GM12878 (cell line): ENCODE results near the gene TRPM1. TPM values are rescaled to one million over a fixed set of nuclear protein-coding genes. Genes with fewer than 3 reads are reported as not detected.

Experiments used
- ATAC-seq: fragments of 200-7000 bp; cut with Tn5 transposase; 3 replicates; pipeline ENCODE4 v1.9.1; 2020; ENCODE audit warnings: mild to moderate bottlenecking, moderate library complexity
- BruUV-seq: library from RNA; stranded (reverse); fragments of 400-500 nt; replicated peaks from 2 replicates; lab custom pipeline; 2021; lab: Mats Ljungman, UMichigan
- CTCF ChIA-PET: fragments of 300-600 bp; sonication (Branson Sonifier 250); formaldehyde crosslinking; extraction: SDS; loops from one replicate; lab custom pipeline; 2021; ENCODE audit warnings: inconsistent platforms; lab: Yijun Ruan, JAX
- POLR2A ChIA-PET: fragments of 350-600 bp; formaldehyde crosslinking; extraction: SDS; loops from one replicate; lab custom pipeline; 2021; ENCODE audit warnings: inconsistent platforms; lab: Charles Lee
- RAD21 ChIA-PET: fragments of 300-600 bp; sonication (Branson Sonifier 250); formaldehyde crosslinking; loops from one replicate; lab custom pipeline; 2023; ENCODE audit warnings: antibody characterized with exemption; ENCODE audit not compliant: unreplicated experiment; lab: Charles Lee
- SMC1A ChIA-PET: fragments of 300-600 bp; sonication (Branson Sonifier 250); formaldehyde crosslinking; loops from one replicate; lab custom pipeline; 2023; ENCODE audit not compliant: unreplicated experiment, uncharacterized antibody; lab: Charles Lee
- DNase-seq: peaks from one replicate; pipeline ENCODE4 v3.0.0-alpha.2; 2011; ENCODE audit warnings: low read depth, low spot score
- FAIRE-seq: peaks from 3 replicates; lab custom pipeline; 2011; peaks lifted over from hg19 to GRCh38; lab: Jason Lieb, UNC
- H2AFZ ChIP-seq: 2 replicates; pipeline ENCODE4 v1.6.0; 2011; ENCODE audit warnings: low read depth, low read length, control low read depth; ENCODE audit not compliant: control insufficient read depth
- H3K27ac ChIP-seq: 2 replicates; pipeline ENCODE4 v1.5.1; 2011; ENCODE audit warnings: control low read depth; ENCODE audit not compliant: control insufficient read depth, insufficient read depth
- H3K27me3 ChIP-seq, 2 experiments: replicated peaks in 1 of 2; 2 replicates each; pipeline versions ENCODE4 v1.6.0 to v1.6.1; 2011; ENCODE audit warnings: low read length in 1 of 2; ENCODE audit not compliant: control insufficient read depth in 2 of 2, insufficient read depth in 2 of 2
- H3K36me3 ChIP-seq, 2 experiments: 2 replicates each; pipeline ENCODE4 v1.5.1; 2011; ENCODE audit warnings: low read length in 1 of 2; ENCODE audit not compliant: control insufficient read depth in 2 of 2, insufficient read depth in 2 of 2
- H3K4me1 ChIP-seq: 2 replicates; pipeline ENCODE4 v1.6.1; 2011; ENCODE audit warnings: mild to moderate bottlenecking, low read length, moderate library complexity, mixed read lengths; ENCODE audit not compliant: control insufficient read depth, insufficient read depth
- H3K4me2 ChIP-seq: 2 replicates; pipeline ENCODE4 v1.6.0; 2011; ENCODE audit warnings: control low read depth; ENCODE audit not compliant: control insufficient read depth, insufficient read depth
- H3K4me3 ChIP-seq: fragments of 200-600 bp; sonication (generic); 2 replicates; pipeline ENCODE4 v1.5.1; 2016
- H3K79me2 ChIP-seq: 2 replicates; pipeline ENCODE4 v1.6.0; 2011; ENCODE audit warnings: low read length; ENCODE audit not compliant: control insufficient read depth, insufficient read depth
- H3K9ac ChIP-seq: 2 replicates; pipeline ENCODE4 v1.8.0; 2011; ENCODE audit warnings: low read length, control low read depth, mixed read lengths; ENCODE audit not compliant: control insufficient read depth, insufficient read depth
- H3K9me3 ChIP-seq: replicated peaks from 3 replicates; pipeline ENCODE4 v1.5.1; 2011; ENCODE audit warnings: mild to moderate bottlenecking, low read length; ENCODE audit not compliant: control insufficient read depth, insufficient read depth
- H4K20me1 ChIP-seq: 2 replicates; pipeline ENCODE4 v1.6.0; 2011; ENCODE audit not compliant: control insufficient read depth, insufficient read depth
- ATF7 ChIP-seq: fragments of 450-650 bp; IDR thresholded peaks from 2 replicates; pipeline ENCODE4 v1.6.1; 2016; ENCODE audit warnings: low read depth, mild to moderate bottlenecking
- BACH1 ChIP-seq: fragments of 450-650 bp; IDR thresholded peaks from 2 replicates; pipeline ENCODE4 v1.6.1; 2017; ENCODE audit warnings: mild to moderate bottlenecking, borderline replicate concordance
- FOXK2 ChIP-seq: fragments of 450-650 bp; IDR thresholded peaks from 2 replicates; pipeline ENCODE4 v1.6.1; 2017; ENCODE audit warnings: mild to moderate bottlenecking, moderate library complexity
- NFYB ChIP-seq: IDR thresholded peaks from 2 replicates; pipeline ENCODE4 v1.6.1; 2011; ENCODE audit warnings: low read depth, mild to moderate bottlenecking, low read length, improper control_type of control experiment, moderate library complexity; ENCODE audit not compliant: insufficient read depth
- NR2C2 ChIP-seq: IDR thresholded peaks from 2 replicates; pipeline ENCODE4 v1.6.1; 2011; ENCODE audit warnings: borderline replicate concordance, low read depth; ENCODE audit not compliant: control insufficient read depth, insufficient read length
- NRF1 ChIP-seq: conservative IDR thresholded peaks from 2 replicates; pipeline ENCODE4 v1.6.1; 2011; ENCODE audit warnings: mild to moderate bottlenecking, low read depth, low read length, improper control_type of control experiment
- PML ChIP-seq: IDR thresholded peaks from 2 replicates; pipeline ENCODE4 v1.6.1; 2012; ENCODE audit warnings: low read length, inconsistent platforms
- POLR2A ChIP-seq: IDR thresholded peaks from 2 replicates; pipeline ENCODE4 v1.6.1; 2011; ENCODE audit warnings: low read depth, mild to moderate bottlenecking, low read length
- RFX5 ChIP-seq: IDR thresholded peaks from 2 replicates; pipeline ENCODE4 v1.6.1; 2011; ENCODE audit warnings: low read depth, low read length, improper control_type of control experiment
- SMAD1 ChIP-seq: fragments of 450-650 bp; IDR thresholded peaks from 2 replicates; pipeline ENCODE4 v1.6.1; 2018; ENCODE audit warnings: mild to moderate bottlenecking, low read depth; ENCODE audit not compliant: partially characterized antibody
- ZBED1 ChIP-seq: IDR thresholded peaks from 2 replicates; pipeline ENCODE4 v1.6.1; 2016; ENCODE audit warnings: borderline replicate concordance
- ZNF24 ChIP-seq: fragments of 450-650 bp; IDR thresholded peaks from 2 replicates; pipeline ENCODE4 v1.6.1; 2017; ENCODE audit warnings: antibody characterized with exemption, mild to moderate bottlenecking
- WGBS: methylation state at CpG from one replicate; pipeline ENCODE4 v1.1.6; 2016; ENCODE audit warnings: low lambda C conversion rate; ENCODE audit not compliant: insufficient replicate concordance, insufficient coverage; ENCODE audit errors: missing lambda C conversion rate; 5-methylcytosine and 5-hydroxymethylcytosine counted together
- in situ Hi-C: fragments of 300-500 bp; cut with MboI; formaldehyde crosslinking; loops from 9 replicates; pipeline ENCODE4 v1.14.3; 2018; ENCODE audit warnings: mixed read lengths
- intact Hi-C: fragments of 100-400 bp; cut with micrococcal nuclease; formaldehyde crosslinking; loops from one replicate; pipeline ENCODE4 v1.14.2; 2022; ENCODE audit not compliant: unreplicated experiment
- polyA plus RNA-seq, 11 experiments: library from polyadenylated mRNA; depleted of rRNA in 4 of 11; unstranded in 6 of 11; stranded (reverse) in 5 of 11; fragments of >200 nt; fragmentation: Nextera tagmentation in 4 of 11; fragmentation: Illumina TruSeq in 1 of 11; extraction: Ambion mirVana in 4 of 11; extraction: Trizol in 1 of 11; gene quantifications; 1 replicate in 1 of 11; 2 replicates in 10 of 11; pipeline versions ENCODE4 v1.2.1 to v1.2.3, GENCODE V29; 2011 to 2016; ENCODE audit warnings: inconsistent platforms in 2 of 11, missing spikeins in 2 of 11, low read depth in 1 of 11
- total RNA-seq, 4 experiments: library from RNA; depleted of rRNA in 3 of 4; stranded (reverse); fragments of >200 nt in 3 of 4; fragmentation: Illumina TruSeq in 1 of 4; extraction: Trizol in 1 of 4; gene quantifications; 2 replicates each; pipeline versions ENCODE4 v1.2.1 to v1.2.3, GENCODE V29; 2013 to 2021
- TF ChIP-seq, protein P1 (sequence below): fragments of 450-650 bp; conservative IDR thresholded peaks from 2 replicates; pipeline ENCODE4 v1.6.1; 2017; ENCODE audit warnings: mild to moderate bottlenecking, moderate library complexity
- TF ChIP-seq, protein P2 (sequence below): IDR thresholded peaks from 2 replicates; pipeline ENCODE4 v1.6.1; 2012; ENCODE audit warnings: low read depth, low read length, improper control_type of control experiment
- TF ChIP-seq, protein P3 (sequence below): fragments of 450-650 bp; IDR thresholded peaks from 2 replicates; pipeline ENCODE4 v1.6.1; 2017; ENCODE audit warnings: mild to moderate bottlenecking, low read depth, inconsistent platforms; ENCODE audit not compliant: poor library complexity, severe bottlenecking

TRPM1 gene
- total and polyA plus RNA-seq, 10 of the 15 experiments (the other 5 are each of a cell fraction or from before 2014, with no cell fraction given), result 0.01 to 0.10 (median 0.05) TPM; not detected in 4

DNA sequence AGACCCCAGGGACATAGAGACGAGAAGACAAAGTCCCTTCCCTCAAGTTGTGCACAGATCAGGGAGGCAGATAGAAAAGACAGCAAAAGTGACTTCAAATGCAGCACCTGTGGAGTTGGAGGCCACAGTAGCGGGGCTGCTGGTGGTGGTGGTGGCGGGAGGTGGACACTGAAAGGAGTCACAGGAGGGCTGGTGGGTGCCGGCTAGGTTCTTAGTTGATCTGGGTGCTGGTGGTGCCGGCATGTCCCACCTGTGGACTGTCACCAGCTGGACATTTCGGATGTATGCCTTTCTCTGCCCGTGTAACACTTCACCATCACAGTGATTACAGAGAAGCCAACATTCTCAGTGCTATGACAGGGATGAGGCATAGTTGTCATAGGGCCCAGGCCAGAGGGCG, 60.9 kb downstream of the TRPM1 start:
- ChIA-PET SMC1A (interaction anchor here (0.8 kb wide), 1 partner anchor 14 kb away, joined by 3 read pairs; no protein-coding TSS in a partner anchor), POLR2A (no interaction called here), RAD21 (no interaction called here), CTCF (interaction anchor here (1.4 kb wide), 1 partner anchor 11 kb away, joined by 6 read pairs; no protein-coding TSS in a partner anchor)
- Histone ChIP-seq H2AFZ (no peak overlapping the region), H3K4me1 (no peaks in the 10 kb centered on the region), H4K20me1 (no peaks in the 10 kb centered on the region; the same call in 1 of the 2 replicates), H3K4me2 (no peak overlapping the region), H3K27ac (no peak overlapping the region), H3K9ac (no peak overlapping the region), H3K27me3 (no peaks in the 10 kb centered on the region), H3K9me3 (no peaks in the 10 kb centered on the region), H3K4me3 (no peak overlapping the region), H3K36me3 (no peaks in the 10 kb centered on the region), H3K79me2 (no peaks in the 10 kb centered on the region)
- BruUV-seq, result no TSS peak
- in situ Hi-C loops, result no loop called here
- DNase-seq, result no peak
- FAIRE-seq, result no peak
- no peak for TF ChIP-seq BACH1
- TF ChIP-seq NR2C2, result no peak
- TF ChIP-seq ATF7, result no peak
- no peak for TF ChIP-seq PML
- TF ChIP-seq, protein P1, sequence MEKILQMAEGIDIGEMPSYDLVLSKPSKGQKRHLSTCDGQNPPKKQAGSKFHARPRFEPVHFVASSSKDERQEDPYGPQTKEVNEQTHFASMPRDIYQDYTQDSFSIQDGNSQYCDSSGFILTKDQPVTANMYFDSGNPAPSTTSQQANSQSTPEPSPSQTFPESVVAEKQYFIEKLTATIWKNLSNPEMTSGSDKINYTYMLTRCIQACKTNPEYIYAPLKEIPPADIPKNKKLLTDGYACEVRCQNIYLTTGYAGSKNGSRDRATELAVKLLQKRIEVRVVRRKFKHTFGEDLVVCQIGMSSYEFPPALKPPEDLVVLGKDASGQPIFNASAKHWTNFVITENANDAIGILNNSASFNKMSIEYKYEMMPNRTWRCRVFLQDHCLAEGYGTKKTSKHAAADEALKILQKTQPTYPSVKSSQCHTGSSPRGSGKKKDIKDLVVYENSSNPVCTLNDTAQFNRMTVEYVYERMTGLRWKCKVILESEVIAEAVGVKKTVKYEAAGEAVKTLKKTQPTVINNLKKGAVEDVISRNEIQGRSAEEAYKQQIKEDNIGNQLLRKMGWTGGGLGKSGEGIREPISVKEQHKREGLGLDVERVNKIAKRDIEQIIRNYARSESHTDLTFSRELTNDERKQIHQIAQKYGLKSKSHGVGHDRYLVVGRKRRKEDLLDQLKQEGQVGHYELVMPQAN, result no peak
- no peak for TF ChIP-seq POLR2A
- no peak for TF ChIP-seq NRF1
- no peak for TF ChIP-seq SMAD1
- TF ChIP-seq ZBED1, result no peak
- TF ChIP-seq NFYB, result no peak
- no peak for TF ChIP-seq RFX5
- no peak for TF ChIP-seq ZNF24
- TF ChIP-seq, protein P2, sequence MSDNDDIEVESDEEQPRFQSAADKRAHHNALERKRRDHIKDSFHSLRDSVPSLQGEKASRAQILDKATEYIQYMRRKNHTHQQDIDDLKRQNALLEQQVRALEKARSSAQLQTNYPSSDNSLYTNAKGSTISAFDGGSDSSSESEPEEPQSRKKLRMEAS, result no peak
- TF ChIP-seq, protein P3, sequence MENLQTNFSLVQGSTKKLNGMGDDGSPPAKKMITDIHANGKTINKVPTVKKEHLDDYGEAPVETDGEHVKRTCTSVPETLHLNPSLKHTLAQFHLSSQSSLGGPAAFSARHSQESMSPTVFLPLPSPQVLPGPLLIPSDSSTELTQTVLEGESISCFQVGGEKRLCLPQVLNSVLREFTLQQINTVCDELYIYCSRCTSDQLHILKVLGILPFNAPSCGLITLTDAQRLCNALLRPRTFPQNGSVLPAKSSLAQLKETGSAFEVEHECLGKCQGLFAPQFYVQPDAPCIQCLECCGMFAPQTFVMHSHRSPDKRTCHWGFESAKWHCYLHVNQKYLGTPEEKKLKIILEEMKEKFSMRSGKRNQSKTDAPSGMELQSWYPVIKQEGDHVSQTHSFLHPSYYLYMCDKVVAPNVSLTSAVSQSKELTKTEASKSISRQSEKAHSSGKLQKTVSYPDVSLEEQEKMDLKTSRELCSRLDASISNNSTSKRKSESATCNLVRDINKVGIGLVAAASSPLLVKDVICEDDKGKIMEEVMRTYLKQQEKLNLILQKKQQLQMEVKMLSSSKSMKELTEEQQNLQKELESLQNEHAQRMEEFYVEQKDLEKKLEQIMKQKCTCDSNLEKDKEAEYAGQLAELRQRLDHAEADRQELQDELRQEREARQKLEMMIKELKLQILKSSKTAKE, result no peak
- TF ChIP-seq FOXK2, result no peak
- no peak for ATAC-seq
- 60% methylated on average over 8 of the region's 8 CpGs for WGBS
- intact Hi-C loops, result no loop called here
